Osteocyte (in vitro differentiated cells): ENCODE measurements around the gene GPC6. TPM values are rescaled to one million over a fixed set of nuclear protein-coding genes. Genes with fewer than 3 reads are reported as not detected.

Experiments used
- DNase-seq: peaks from one replicate; pipeline ENCODE4 v3.0.0; 2021; ENCODE audit warnings: mixed read lengths; ENCODE audit not compliant: unreplicated experiment; ENCODE audit errors: extremely low spot score
- H3K27ac Mint-ChIP-seq: one replicate; pipeline ENCODE4 v1.8.0; 2021; ENCODE audit warnings: mild to moderate bottlenecking, mixed read lengths; ENCODE audit not compliant: unreplicated experiment
- H3K27me3 Mint-ChIP-seq: one replicate; pipeline ENCODE4 v1.8.0; 2021; ENCODE audit warnings: mixed read lengths; ENCODE audit not compliant: unreplicated experiment
- H3K36me3 Mint-ChIP-seq: one replicate; pipeline ENCODE4 v1.8.0; 2021; ENCODE audit warnings: mixed read lengths; ENCODE audit not compliant: unreplicated experiment
- H3K4me1 Mint-ChIP-seq: one replicate; pipeline ENCODE4 v1.8.0; 2021; ENCODE audit warnings: mixed read lengths; ENCODE audit not compliant: unreplicated experiment
- H3K4me3 Mint-ChIP-seq: one replicate; pipeline ENCODE4 v1.8.0; 2021; ENCODE audit warnings: mild to moderate bottlenecking, moderate library complexity, mixed read lengths; ENCODE audit not compliant: unreplicated experiment
- H3K9me3 Mint-ChIP-seq: one replicate; pipeline ENCODE4 v1.8.0; 2021; ENCODE audit warnings: mixed read lengths; ENCODE audit not compliant: unreplicated experiment
- total RNA-seq: library from RNA; stranded (reverse); gene quantifications from 2 replicates; pipeline ENCODE4 v1.2.1, GENCODE V29; 2021
- TF ChIP-seq, protein P1 (sequence below): fragments of 200-600 bp; sonication (generic); IDR thresholded peaks from 2 replicates; pipeline ENCODE4 v1.5.0; 2021; ENCODE audit warnings: antibody characterized with exemption, mild to moderate bottlenecking, moderate library complexity

Gene GPC6
- total RNA-seq, 1 donor from 2014 or later: 125 TPM

DNA sequence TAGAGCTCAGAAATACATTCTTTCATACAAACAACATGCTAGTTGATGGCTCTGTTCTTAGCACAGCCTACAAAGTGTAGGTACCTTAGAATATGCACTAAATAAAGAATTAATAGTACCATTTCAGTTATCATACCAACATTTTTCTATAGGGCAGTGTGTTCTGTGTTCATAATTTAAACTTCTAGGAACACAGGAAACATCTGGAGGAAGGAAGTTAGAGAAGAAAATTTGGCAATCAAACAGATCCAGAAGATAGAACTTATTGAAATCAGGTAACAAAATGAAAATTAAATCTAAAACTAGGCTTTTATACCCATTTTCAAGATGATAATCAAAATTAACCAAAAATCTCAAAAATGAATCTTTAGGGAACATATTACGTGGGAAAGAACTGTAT is 725.3 kb downstream of the GPC6 start:
- Mint-ChIP-seq H3K27me3 (no peaks in the 10 kb centered on the region), H3K4me3 (no peak overlapping the region), H3K36me3 (no peaks in the 10 kb centered on the region), H3K4me1 (peaks cover 50% of the 10 kb centered on the region), H3K9me3 (no peaks in the 10 kb centered on the region), H3K27ac (no peak overlapping the region)
- no peak for DNase-seq
- TF ChIP-seq, protein P1, sequence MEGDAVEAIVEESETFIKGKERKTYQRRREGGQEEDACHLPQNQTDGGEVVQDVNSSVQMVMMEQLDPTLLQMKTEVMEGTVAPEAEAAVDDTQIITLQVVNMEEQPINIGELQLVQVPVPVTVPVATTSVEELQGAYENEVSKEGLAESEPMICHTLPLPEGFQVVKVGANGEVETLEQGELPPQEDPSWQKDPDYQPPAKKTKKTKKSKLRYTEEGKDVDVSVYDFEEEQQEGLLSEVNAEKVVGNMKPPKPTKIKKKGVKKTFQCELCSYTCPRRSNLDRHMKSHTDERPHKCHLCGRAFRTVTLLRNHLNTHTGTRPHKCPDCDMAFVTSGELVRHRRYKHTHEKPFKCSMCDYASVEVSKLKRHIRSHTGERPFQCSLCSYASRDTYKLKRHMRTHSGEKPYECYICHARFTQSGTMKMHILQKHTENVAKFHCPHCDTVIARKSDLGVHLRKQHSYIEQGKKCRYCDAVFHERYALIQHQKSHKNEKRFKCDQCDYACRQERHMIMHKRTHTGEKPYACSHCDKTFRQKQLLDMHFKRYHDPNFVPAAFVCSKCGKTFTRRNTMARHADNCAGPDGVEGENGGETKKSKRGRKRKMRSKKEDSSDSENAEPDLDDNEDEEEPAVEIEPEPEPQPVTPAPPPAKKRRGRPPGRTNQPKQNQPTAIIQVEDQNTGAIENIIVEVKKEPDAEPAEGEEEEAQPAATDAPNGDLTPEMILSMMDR: no peak

DNA sequence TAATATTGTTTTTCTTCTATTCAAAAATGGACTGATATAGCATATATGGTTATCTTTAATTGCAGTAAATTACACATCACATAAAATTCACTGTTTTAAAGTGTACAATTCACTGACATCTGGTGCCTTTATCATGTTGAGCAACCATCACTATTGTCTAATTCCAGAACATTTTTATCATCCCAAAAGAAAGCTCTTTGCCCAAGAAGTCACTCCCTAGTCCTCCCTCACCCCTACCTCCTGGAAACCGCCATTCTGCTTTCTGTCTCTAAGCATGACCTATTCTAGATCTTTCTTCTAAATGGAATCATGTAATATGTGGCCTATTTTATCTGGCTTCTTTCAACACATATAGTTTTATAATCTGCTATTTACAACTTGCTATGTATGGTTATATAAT is 727.2 kb downstream of the GPC6 start:
- no peak overlapping the region for H3K4me3 Mint-ChIP-seq
- no peak overlapping the region for H3K27ac Mint-ChIP-seq
- TF ChIP-seq, protein P1: no peak
- peaks cover 4% of the 10 kb centered on the region for H3K36me3 Mint-ChIP-seq
- H3K27me3 Mint-ChIP-seq: no peaks in the 10 kb centered on the region
- peaks cover 8% of the 10 kb centered on the region for H3K9me3 Mint-ChIP-seq
- peaks cover 51% of the 10 kb centered on the region for H3K4me1 Mint-ChIP-seq
- no peak for DNase-seq

DNA sequence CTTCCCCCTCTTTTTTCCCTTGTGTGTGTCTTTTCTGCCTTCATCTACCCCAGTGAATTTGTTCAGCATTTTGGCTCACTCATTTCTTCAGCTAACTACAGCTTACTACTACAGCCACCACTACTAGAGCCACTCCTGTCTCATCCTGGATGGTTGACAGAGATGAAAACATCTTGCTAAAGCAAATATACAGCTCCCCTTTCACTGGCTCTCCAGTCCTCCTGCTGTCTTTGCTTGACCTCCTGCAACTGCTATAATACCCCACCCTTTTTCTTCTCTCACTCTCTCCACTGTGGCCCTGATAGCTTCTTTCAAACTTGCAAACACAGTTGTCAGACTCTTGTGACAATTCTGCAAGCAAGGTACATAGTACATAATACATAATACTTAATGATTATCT is 729.3 kb downstream of the GPC6 start:
- H3K9me3 Mint-ChIP-seq: peaks cover 14% of the 10 kb centered on the region
- H3K27ac Mint-ChIP-seq: peak overlapping the region; percentile 71
- H3K4me3 Mint-ChIP-seq: peak overlapping the region; percentile 20
- H3K36me3 Mint-ChIP-seq: peaks cover 8% of the 10 kb centered on the region
- DNase-seq: no peak
- TF ChIP-seq, protein P1: no peak
- no peaks in the 10 kb centered on the region for H3K27me3 Mint-ChIP-seq
- H3K4me1 Mint-ChIP-seq: peaks cover 50% of the 10 kb centered on the region

DNA sequence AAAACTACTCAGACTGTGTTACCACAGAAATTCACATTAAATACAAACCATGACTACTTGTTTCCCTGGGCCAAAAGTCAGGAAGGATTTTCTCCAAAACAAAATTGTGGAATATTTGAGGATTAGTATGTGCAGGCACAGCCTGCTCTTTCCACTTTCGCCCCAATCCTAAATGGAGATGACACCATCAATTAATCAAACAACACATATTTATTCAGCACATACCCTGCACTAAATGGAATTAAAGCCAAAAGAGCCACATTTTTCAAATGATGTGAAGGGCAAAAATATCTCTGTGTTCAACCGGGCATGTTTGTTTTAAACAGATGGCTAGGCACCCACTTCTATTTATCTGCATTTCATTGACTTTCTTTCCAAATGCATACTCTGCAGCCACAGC is 729.8 kb downstream of the GPC6 start:
- no peaks in the 10 kb centered on the region for H3K27me3 Mint-ChIP-seq
- H3K27ac Mint-ChIP-seq: peak overlapping the region; percentile 71
- no peak overlapping the region for H3K4me3 Mint-ChIP-seq
- TF ChIP-seq, protein P1: no peak
- peaks cover 9% of the 10 kb centered on the region for H3K36me3 Mint-ChIP-seq
- no peak for DNase-seq
- H3K9me3 Mint-ChIP-seq: peaks cover 15% of the 10 kb centered on the region
- peaks cover 46% of the 10 kb centered on the region for H3K4me1 Mint-ChIP-seq

DNA sequence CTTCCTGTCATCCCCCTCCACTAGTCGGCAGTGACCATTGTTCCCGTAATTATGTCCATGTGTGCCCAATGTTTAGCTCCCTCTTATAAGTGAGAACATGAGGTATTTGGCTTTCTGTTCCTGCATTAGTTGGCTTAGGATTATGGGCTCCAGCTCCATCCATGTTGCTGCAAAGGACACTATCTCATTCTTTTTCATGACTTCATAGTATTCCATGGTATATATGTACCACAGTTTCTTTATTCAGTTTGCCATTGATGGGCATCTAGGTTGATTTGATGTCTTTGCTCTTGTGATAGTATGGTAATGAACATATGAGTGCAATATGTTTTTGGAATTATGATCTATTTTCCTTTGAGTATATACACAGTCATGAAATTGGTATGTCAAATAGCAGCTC is 730.8 kb downstream of the GPC6 start:
- Mint-ChIP-seq H3K4me3 (no peak overlapping the region), H3K9me3 (peaks cover 19% of the 10 kb centered on the region), H3K27ac (peak overlapping the region; percentile 58), H3K4me1 (peaks cover 39% of the 10 kb centered on the region), H3K36me3 (peaks cover 12% of the 10 kb centered on the region), H3K27me3 (no peaks in the 10 kb centered on the region)
- no peak for DNase-seq
- TF ChIP-seq, protein P1: no peak
